ENCODE data around the gene UGT1A8.
A peak's percentile ranks its signal among the peaks of the same experiment; 100 is the strongest.

The UGT1A8 gene

GRCh38 chr2:233706720-233707119 lies 89.3 kb downstream of the UGT1A8 start:
- no peak for TF ChIP-seq SUZ12 (IDR thresholded peaks at IDR 0.05; ENCODE audit: extremely low read depth, insufficient read depth, insufficient read length)
- TF ChIP-seq YY1 (IDR thresholded peaks at IDR 0.05; ENCODE audit: insufficient read depth, insufficient read length): no peak
- TF ChIP-seq ZNF274 (IDR thresholded peaks at IDR 0.05; ENCODE audit: low read depth, low read length): no peak
- no peak for DNase-seq (ENCODE audit: low read depth, low spot score)
- H3K4me1 ChIP-seq (ENCODE audit: insufficient read depth, insufficient read length): no peaks in the 10 kb centered on the region

GRCh38 chr2:233707940-233708644 lies 90.7 kb downstream of the UGT1A8 start:
- Histone ChIP-seq H3K4me3 (ENCODE audit: insufficient read length, low read depth) (no peak overlapping the region), H3K9me3 (ENCODE audit: insufficient read depth, low read length) (no peaks in the 10 kb centered on the region), H3K4me1 (ENCODE audit: insufficient read depth, insufficient read length) (no peaks in the 10 kb centered on the region), H3K27me3 (ENCODE audit: insufficient read depth, insufficient read length) (no peaks in the 10 kb centered on the region), H3K36me3 (ENCODE audit: insufficient read depth, insufficient read length, low read length) (no peaks in the 10 kb centered on the region), H3K9ac (ENCODE audit: insufficient read length, low read depth) (no peak overlapping the region)
- TF ChIP-seq SUZ12 (IDR thresholded peaks at IDR 0.05; ENCODE audit: extremely low read depth, insufficient read depth, insufficient read length): no peak
- no peak for TF ChIP-seq ZNF274 (IDR thresholded peaks at IDR 0.05; ENCODE audit: low read depth, low read length)
- TF ChIP-seq YY1 (IDR thresholded peaks at IDR 0.05; ENCODE audit: insufficient read depth, insufficient read length): no peak
- DNase-seq (ENCODE audit: low read depth, low spot score): no peak

More at GRCh38 chr2:233706720-233707119, 89.3 kb downstream of the UGT1A8 start:
- Histone ChIP-seq H3K9ac (ENCODE audit: insufficient read length, low read depth) (no peak overlapping the region), H3K9me3 (ENCODE audit: insufficient read depth, low read length) (no peaks in the 10 kb centered on the region), H3K36me3 (ENCODE audit: insufficient read depth, insufficient read length, low read length) (no peaks in the 10 kb centered on the region), H3K27me3 (ENCODE audit: insufficient read depth, insufficient read length) (no peaks in the 10 kb centered on the region), H3K4me3 (ENCODE audit: insufficient read length, low read depth) (no peak overlapping the region)

GRCh38 chr2:233708942-233709341 lies 91.5 kb downstream of the UGT1A8 start:
- Histone ChIP-seq H3K4me1 (ENCODE audit: insufficient read depth, insufficient read length) (no peaks in the 10 kb centered on the region), H3K27me3 (ENCODE audit: insufficient read depth, insufficient read length) (no peaks in the 10 kb centered on the region), H3K9ac (ENCODE audit: insufficient read length, low read depth) (no peak overlapping the region), H3K36me3 (ENCODE audit: insufficient read depth, insufficient read length, low read length) (no peaks in the 10 kb centered on the region), H3K4me3 (ENCODE audit: insufficient read length, low read depth) (no peak overlapping the region), H3K9me3 (ENCODE audit: insufficient read depth, low read length) (no peaks in the 10 kb centered on the region)
- TF ChIP-seq SUZ12 (IDR thresholded peaks at IDR 0.05; ENCODE audit: extremely low read depth, insufficient read depth, insufficient read length) (no peak), ZNF274 (IDR thresholded peaks at IDR 0.05; ENCODE audit: low read depth, low read length) (no peak), YY1 (IDR thresholded peaks at IDR 0.05; ENCODE audit: insufficient read depth, insufficient read length) (no peak)
- DNase-seq (ENCODE audit: low read depth, low spot score): no peak

DNA sequence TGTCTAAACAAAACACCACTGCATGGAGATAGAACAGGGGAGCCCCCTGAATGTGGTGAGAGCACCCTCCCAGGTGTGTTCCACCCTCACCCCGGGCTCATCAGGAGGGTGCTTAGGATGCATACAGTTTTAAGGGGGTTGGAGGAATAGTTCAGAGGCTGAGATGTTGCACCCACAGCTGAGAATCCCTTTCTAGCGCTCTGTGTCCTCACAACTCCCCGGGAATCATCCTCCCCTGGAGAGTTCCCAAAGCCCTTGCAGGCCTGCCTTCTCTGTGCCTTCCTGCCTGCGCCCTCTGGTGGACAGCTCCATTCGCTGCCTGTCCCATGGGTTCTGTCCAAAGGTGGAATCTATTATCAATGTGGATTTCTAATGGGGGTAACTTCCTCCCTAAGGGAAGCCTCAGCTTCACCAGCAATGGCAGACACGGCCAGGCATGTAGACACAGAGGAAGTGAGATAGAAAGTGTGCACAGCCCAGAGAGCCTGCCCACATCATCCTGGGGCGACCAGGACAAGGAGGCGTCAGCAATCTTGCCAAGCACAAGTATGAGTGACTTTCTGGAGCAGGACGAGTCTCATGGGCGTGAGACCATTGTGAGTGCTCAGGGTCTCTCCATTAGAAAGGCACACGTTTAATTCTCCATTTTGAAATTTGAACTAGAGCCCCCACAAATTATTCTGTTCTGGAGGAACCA lies 94.0 kb downstream of the UGT1A8 start:
- Histone ChIP-seq H3K4me3 (ENCODE audit: insufficient read length, low read depth) (no peak overlapping the region), H3K9ac (ENCODE audit: insufficient read length, low read depth) (no peak overlapping the region), H3K36me3 (ENCODE audit: insufficient read depth, insufficient read length, low read length) (no peaks in the 10 kb centered on the region), H3K27me3 (ENCODE audit: insufficient read depth, insufficient read length) (no peaks in the 10 kb centered on the region), H3K9me3 (ENCODE audit: insufficient read depth, low read length) (no peaks in the 10 kb centered on the region), H3K4me1 (ENCODE audit: insufficient read depth, insufficient read length) (no peaks in the 10 kb centered on the region)
- TF ChIP-seq ZNF274 (IDR thresholded peaks at IDR 0.05; ENCODE audit: low read depth, low read length) (no peak), SUZ12 (IDR thresholded peaks at IDR 0.05; ENCODE audit: extremely low read depth, insufficient read depth, insufficient read length) (no peak), YY1 (IDR thresholded peaks at IDR 0.05; ENCODE audit: insufficient read depth, insufficient read length) (no peak)
- peak; percentile 57 for DNase-seq (ENCODE audit: low read depth, low spot score)

GRCh38 chr2:233712611-233713261 lies 95.3 kb downstream of the UGT1A8 start, which contains the start of gene UGT1A5:
UGT1A5 (plus strand) TSS chr2:233712907; CDS start chr2:233712992, 85 bp downstream.
- TF ChIP-seq ZNF274 (IDR thresholded peaks at IDR 0.05; ENCODE audit: low read depth, low read length) (no peak), SUZ12 (IDR thresholded peaks at IDR 0.05; ENCODE audit: extremely low read depth, insufficient read depth, insufficient read length) (no peak), YY1 (IDR thresholded peaks at IDR 0.05; ENCODE audit: insufficient read depth, insufficient read length) (no peak)
- no peaks in the 10 kb centered on the region for H3K36me3 ChIP-seq (ENCODE audit: insufficient read depth, insufficient read length, low read length)
- DNase-seq (ENCODE audit: low read depth, low spot score): no peak
- H3K4me1 ChIP-seq (ENCODE audit: insufficient read depth, insufficient read length): no peaks in the 10 kb centered on the region
- H3K9ac ChIP-seq (ENCODE audit: insufficient read length, low read depth): no peak within 1 kb of the TSS
- H3K4me3 ChIP-seq (ENCODE audit: insufficient read length, low read depth): no peak within 1 kb of the TSS
- no peaks in the 10 kb centered on the region for H3K27me3 ChIP-seq (ENCODE audit: insufficient read depth, insufficient read length)
- H3K9me3 ChIP-seq (ENCODE audit: insufficient read depth, low read length): no peaks in the 10 kb centered on the region

DNA sequence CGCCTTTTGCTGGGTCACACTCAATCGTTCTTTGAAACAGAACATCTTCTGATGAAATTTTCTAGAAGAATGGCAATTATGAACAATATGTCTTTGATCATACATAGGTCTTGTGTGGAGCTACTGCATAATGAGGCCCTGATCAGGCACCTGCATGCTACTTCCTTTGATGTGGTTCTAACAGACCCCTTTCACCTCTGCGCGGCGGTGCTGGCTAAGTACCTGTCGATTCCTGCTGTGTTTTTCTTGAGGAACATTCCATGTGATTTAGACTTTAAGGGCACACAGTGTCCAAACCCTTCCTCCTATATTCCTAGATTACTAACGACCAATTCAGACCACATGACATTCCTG lies 95.8 kb downstream of the UGT1A8 start:
- no peak overlapping the region for H3K4me3 ChIP-seq (ENCODE audit: insufficient read length, low read depth)
- DNase-seq (ENCODE audit: low read depth, low spot score): no peak
- H3K27me3 ChIP-seq (ENCODE audit: insufficient read depth, insufficient read length): no peaks in the 10 kb centered on the region
- H3K9me3 ChIP-seq (ENCODE audit: insufficient read depth, low read length): no peaks in the 10 kb centered on the region
- no peak overlapping the region for H3K9ac ChIP-seq (ENCODE audit: insufficient read length, low read depth)
- no peak for TF ChIP-seq ZNF274 (IDR thresholded peaks at IDR 0.05; ENCODE audit: low read depth, low read length)
- no peak for TF ChIP-seq SUZ12 (IDR thresholded peaks at IDR 0.05; ENCODE audit: extremely low read depth, insufficient read depth, insufficient read length)
- no peak for TF ChIP-seq YY1 (IDR thresholded peaks at IDR 0.05; ENCODE audit: insufficient read depth, insufficient read length)
- no peaks in the 10 kb centered on the region for H3K36me3 ChIP-seq (ENCODE audit: insufficient read depth, insufficient read length, low read length)
- H3K4me1 ChIP-seq (ENCODE audit: insufficient read depth, insufficient read length): no peaks in the 10 kb centered on the region

DNA sequence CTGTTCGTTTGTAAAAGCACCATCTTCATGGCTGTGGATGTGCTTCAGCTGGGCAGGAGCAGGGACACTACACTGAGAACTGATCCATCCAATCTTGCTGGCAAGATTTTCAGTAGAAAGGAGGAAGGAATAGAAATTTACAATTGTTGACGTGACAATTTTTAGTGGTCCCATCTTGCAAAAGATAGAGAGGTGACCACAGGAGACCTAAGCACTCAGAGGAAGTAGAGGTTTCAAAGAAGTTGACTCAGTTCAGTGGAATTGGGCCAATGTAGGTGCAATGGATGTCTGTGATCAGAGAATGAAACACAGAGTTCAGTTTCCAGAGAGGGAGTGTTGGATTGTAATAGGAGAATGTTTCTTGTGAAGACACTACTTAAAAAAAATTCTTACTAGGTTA lies 96.7 kb downstream of the UGT1A8 start:
- TF ChIP-seq ZNF274 (IDR thresholded peaks at IDR 0.05; ENCODE audit: low read depth, low read length) (no peak), SUZ12 (IDR thresholded peaks at IDR 0.05; ENCODE audit: extremely low read depth, insufficient read depth, insufficient read length) (no peak)
- Histone ChIP-seq H3K27me3 (ENCODE audit: insufficient read depth, insufficient read length) (no peaks in the 10 kb centered on the region), H3K9me3 (ENCODE audit: insufficient read depth, low read length) (no peaks in the 10 kb centered on the region), H3K4me3 (ENCODE audit: insufficient read length, low read depth) (no peak overlapping the region), H3K36me3 (ENCODE audit: insufficient read depth, insufficient read length, low read length) (no peaks in the 10 kb centered on the region), H3K9ac (ENCODE audit: insufficient read length, low read depth) (no peak overlapping the region), H3K4me1 (ENCODE audit: insufficient read depth, insufficient read length) (no peaks in the 10 kb centered on the region)
- DNase-seq (ENCODE audit: low read depth, low spot score): no peak

All from NT2/D1 (cell line).